Testis (tissue), 3 donors: ENCODE results near the gene OR10A5. TPM values are rescaled to one million over a fixed set of nuclear protein-coding genes. Genes with fewer than 3 reads are reported as not detected.

ENCODE experiments used
- DNase-seq: peaks from one replicate; pipeline ENCODE4 v3.0.0-alpha.2; 2019
- H3K27ac ChIP-seq, 2 donors: fragments of 200-600 bp; sonication (generic); one replicate each; pipeline ENCODE4 v1.5.1; 2019
- H3K27me3 ChIP-seq: fragments of 200-600 bp; sonication (generic); one replicate; pipeline ENCODE4 v1.5.1; 2019
- H3K36me3 ChIP-seq: fragments of 200-600 bp; sonication (generic); one replicate; pipeline ENCODE4 v1.5.1; 2017; ENCODE audit warnings: low read depth; ENCODE audit errors: missing control alignments
- H3K4me1 ChIP-seq: fragments of 200-600 bp; sonication (generic); one replicate; pipeline ENCODE4 v1.5.1; 2019
- H3K4me3 ChIP-seq, 2 donors: fragments of 200-600 bp; sonication (generic); one replicate each; pipeline ENCODE4 v1.5.1; 2017 to 2019
- H3K9me3 ChIP-seq: fragments of 200-600 bp; sonication (generic); one replicate; pipeline ENCODE4 v1.5.1; 2017
- CTCF ChIP-seq, 3 experiments: fragments of 450-650 bp in 2 of 3; fragments of 200-600 bp in 1 of 3; sonication (generic) in 1 of 3; IDR thresholded peaks; one replicate each; pipeline ENCODE4 v1.5.1; 2016 to 2019; ENCODE audit warnings: antibody characterized with exemption in 3 of 3, mild to moderate bottlenecking in 2 of 3, moderate library complexity in 1 of 3
- POLR2A ChIP-seq: fragments of 450-650 bp; IDR thresholded peaks from one replicate; pipeline ENCODE4 v1.6.1; 2017; ENCODE audit warnings: antibody characterized with exemption, mild to moderate bottlenecking, moderate library complexity
- WGBS, 2 donors: methylation state at CpG; one replicate each; pipeline ENCODE4 v1.1.5; 2018; 5-methylcytosine and 5-hydroxymethylcytosine counted together
- intact Hi-C: fragments of 100-400 bp; cut with DNase I; formaldehyde crosslinking; loops from one replicate; pipeline ENCODE4 v1.15.1; 2023; ENCODE audit warnings: low total_unique reads
- polyA plus RNA-seq: library from polyadenylated mRNA; stranded (reverse); fragments of 350-450 nt; fragmentation: Illumina TruSeq; extraction: RNeasy Lipid Tissue Mini Kit (QIAGEN cat#74804); gene quantifications from one replicate; pipeline ENCODE4 v1.2.3, GENCODE V29; 2014; ENCODE audit warnings: low read depth, low replicate concordance; ENCODE audit not compliant: insufficient read depth
- total RNA-seq, 2 donors: library from RNA; depleted of rRNA; stranded (reverse); fragments of >200 nt; gene quantifications; one replicate each; pipeline ENCODE4 v1.2.3, GENCODE V29; 2016

OR10A5 gene
- total and polyA plus RNA-seq, 3 donors from 2014 or later: not detected

GRCh38 chr11:6864438-6864837 is 19.0 kb downstream of the OR10A5 start:
- WGBS, 2 donors: 89 to 90% methylated on average over 1 of the region's 1 CpG

GRCh38 chr11:6871278-6871677 is 25.8 kb downstream of the OR10A5 start:
- TF ChIP-seq POLR2A (no peak), CTCF (IDR thresholded peaks at IDR 0.05) (no peak)
- 85 to 98% methylated on average over 1 of the region's 1 CpG for WGBS, 2 donors
- H3K36me3 ChIP-seq: no peaks in the 10 kb centered on the region
- intact Hi-C loops: no loop called here
- H3K9me3 ChIP-seq: no peaks in the 10 kb centered on the region
- DNase-seq: no peak
- no peak overlapping the region for H3K27ac ChIP-seq
- H3K4me3 ChIP-seq: no peak overlapping the region
- H3K27me3 ChIP-seq: no peaks in the 10 kb centered on the region
- no peaks in the 10 kb centered on the region for H3K4me1 ChIP-seq

More at GRCh38 chr11:6864438-6864837, 19.0 kb downstream of the OR10A5 start:
- H3K9me3 ChIP-seq: no peaks in the 10 kb centered on the region
- no peaks in the 10 kb centered on the region for H3K4me1 ChIP-seq
- TF ChIP-seq POLR2A (no peak), CTCF (IDR thresholded peaks at IDR 0.05) (no peak)
- no peaks in the 10 kb centered on the region for H3K36me3 ChIP-seq
- H3K27ac ChIP-seq: no peak overlapping the region
- no peak overlapping the region for H3K4me3 ChIP-seq
- intact Hi-C loops: no loop called here
- H3K27me3 ChIP-seq: no peaks in the 10 kb centered on the region
- DNase-seq: no peak

GRCh38 chr11:6875761-6876160 is 30.3 kb downstream of the OR10A5 start:
- H3K4me3 ChIP-seq: no peak overlapping the region
- 97% methylated on average over 2 of the region's 2 CpGs for WGBS, 2 donors

GRCh38 chr11:6876325-6876724 is 30.8 kb downstream of the OR10A5 start, which contains the start of gene OR10A4:
Gene OR10A4 (plus strand): TSS chr11:6876625. CDS start chr11:6876648, 23 bp downstream.
- intact Hi-C loops: no loop called here
- WGBS, 2 donors: 90 to 100% methylated on average over 1 of the region's 1 CpG
- H3K27me3 ChIP-seq: no peaks in the 10 kb centered on the region
- no peak within 1 kb of the TSS for H3K4me3 ChIP-seq
- H3K36me3 ChIP-seq: no peaks in the 10 kb centered on the region
- TF ChIP-seq CTCF (IDR thresholded peaks at IDR 0.05) (no peak), POLR2A (no peak)
- no peak for DNase-seq
- no peaks in the 10 kb centered on the region for H3K9me3 ChIP-seq
- H3K4me1 ChIP-seq: no peaks in the 10 kb centered on the region
- H3K27ac ChIP-seq: no peak within 1 kb of the TSS

More at GRCh38 chr11:6875761-6876160, 30.3 kb downstream of the OR10A5 start:
- Histone ChIP-seq H3K36me3 (no peaks in the 10 kb centered on the region), H3K9me3 (no peaks in the 10 kb centered on the region), H3K27me3 (no peaks in the 10 kb centered on the region), H3K27ac (no peak overlapping the region), H3K4me1 (no peaks in the 10 kb centered on the region)
- TF ChIP-seq CTCF (IDR thresholded peaks at IDR 0.05): no peak
- TF ChIP-seq POLR2A: no peak
- DNase-seq: no peak
- intact Hi-C loops: no loop called here

- no peaks in the 10 kb centered on the region for H3K36me3 ChIP-seq
- no peaks in the 10 kb centered on the region for H3K27me3 ChIP-seq
- H3K9me3 ChIP-seq: no peaks in the 10 kb centered on the region
- no peak overlapping the region for H3K27ac ChIP-seq
- WGBS, 2 donors: 91 to 97% methylated on average over 3 of the region's 3 CpGs
- DNase-seq: no peak
- no peak for TF ChIP-seq POLR2A
- TF ChIP-seq CTCF (IDR thresholded peaks at IDR 0.05): no peak
- no peak overlapping the region for H3K4me3 ChIP-seq
- no peaks in the 10 kb centered on the region for H3K4me1 ChIP-seq
- intact Hi-C loops: no loop called here
Measured at GRCh38 chr11:6876914-6877313, 31.4 kb downstream of the OR10A5 start.
